RWPE1 (cell line): ENCODE data around the gene PARN.

Experiments
- CTCF ChIA-PET: fragments of 350-600 bp; sonication (Branson Sonifier 250); formaldehyde crosslinking; extraction: SDS; loops from one replicate; lab custom pipeline; 2021; lab: Yijun Ruan, JAX
- POLR2A ChIA-PET: fragments of 400-600 bp; formaldehyde crosslinking; extraction: SDS; loops from one replicate; lab custom pipeline; 2020; ENCODE audit warnings: antibody characterized with exemption; ENCODE audit not compliant: low non-redundant PET; lab: Yijun Ruan, JAX
- DNase-seq: peaks from one replicate; pipeline ENCODE4 v3.0.0; 2012; ENCODE audit warnings: low spot score
- H3K27ac ChIP-seq: fragments of 450-650 bp; 2 replicates; pipeline ENCODE4 v1.5.1; 2017
- TF ChIP-seq, protein P1 (sequence below): fragments of 450-650 bp; conservative IDR thresholded peaks from 2 replicates; pipeline ENCODE4 v1.5.1; 2017; ENCODE audit warnings: low read depth, mild to moderate bottlenecking

Gene PARN, protein sequence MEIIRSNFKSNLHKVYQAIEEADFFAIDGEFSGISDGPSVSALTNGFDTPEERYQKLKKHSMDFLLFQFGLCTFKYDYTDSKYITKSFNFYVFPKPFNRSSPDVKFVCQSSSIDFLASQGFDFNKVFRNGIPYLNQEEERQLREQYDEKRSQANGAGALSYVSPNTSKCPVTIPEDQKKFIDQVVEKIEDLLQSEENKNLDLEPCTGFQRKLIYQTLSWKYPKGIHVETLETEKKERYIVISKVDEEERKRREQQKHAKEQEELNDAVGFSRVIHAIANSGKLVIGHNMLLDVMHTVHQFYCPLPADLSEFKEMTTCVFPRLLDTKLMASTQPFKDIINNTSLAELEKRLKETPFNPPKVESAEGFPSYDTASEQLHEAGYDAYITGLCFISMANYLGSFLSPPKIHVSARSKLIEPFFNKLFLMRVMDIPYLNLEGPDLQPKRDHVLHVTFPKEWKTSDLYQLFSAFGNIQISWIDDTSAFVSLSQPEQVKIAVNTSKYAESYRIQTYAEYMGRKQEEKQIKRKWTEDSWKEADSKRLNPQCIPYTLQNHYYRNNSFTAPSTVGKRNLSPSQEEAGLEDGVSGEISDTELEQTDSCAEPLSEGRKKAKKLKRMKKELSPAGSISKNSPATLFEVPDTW

DNA sequence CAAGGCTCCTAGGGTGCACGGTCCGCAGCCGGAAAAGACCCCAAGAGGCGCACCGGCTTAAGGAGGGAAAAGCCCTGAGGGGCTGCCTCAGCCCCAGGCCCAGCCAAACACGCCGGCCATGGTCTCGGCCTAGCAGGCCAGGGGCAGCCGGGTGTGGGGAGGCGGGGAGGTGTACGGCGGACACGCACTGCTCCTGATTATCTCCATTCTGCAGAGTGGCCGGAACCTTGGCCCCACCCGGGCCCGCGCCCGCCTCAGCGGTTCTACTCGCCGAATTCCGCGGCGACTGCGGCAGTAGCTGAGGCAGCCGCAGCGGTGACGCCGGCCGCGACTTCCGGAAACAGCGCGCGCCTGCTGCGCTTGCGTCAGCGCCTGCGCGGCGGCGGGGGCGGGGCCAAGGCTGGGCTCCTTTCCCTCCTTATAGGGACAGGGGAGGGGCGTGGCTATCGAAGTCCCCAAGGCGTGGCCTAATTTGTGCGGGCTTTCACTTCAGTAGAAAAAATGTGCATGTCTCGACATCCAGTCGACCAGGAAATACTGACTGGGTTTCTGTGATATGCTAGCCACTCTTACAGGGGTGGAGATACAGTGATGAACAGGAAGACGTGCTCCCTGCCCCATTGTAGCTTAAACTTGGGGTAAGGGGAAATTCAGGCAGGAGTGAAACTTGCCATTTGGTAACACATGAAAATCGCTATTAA is at the start of gene PARN:
Gene PARN, minus strand, starts transcription at position 342 of the 701 bp plus-strand sequence. Its CDS starts 135 bp downstream, at position 207.
- TF ChIP-seq, protein P1, sequence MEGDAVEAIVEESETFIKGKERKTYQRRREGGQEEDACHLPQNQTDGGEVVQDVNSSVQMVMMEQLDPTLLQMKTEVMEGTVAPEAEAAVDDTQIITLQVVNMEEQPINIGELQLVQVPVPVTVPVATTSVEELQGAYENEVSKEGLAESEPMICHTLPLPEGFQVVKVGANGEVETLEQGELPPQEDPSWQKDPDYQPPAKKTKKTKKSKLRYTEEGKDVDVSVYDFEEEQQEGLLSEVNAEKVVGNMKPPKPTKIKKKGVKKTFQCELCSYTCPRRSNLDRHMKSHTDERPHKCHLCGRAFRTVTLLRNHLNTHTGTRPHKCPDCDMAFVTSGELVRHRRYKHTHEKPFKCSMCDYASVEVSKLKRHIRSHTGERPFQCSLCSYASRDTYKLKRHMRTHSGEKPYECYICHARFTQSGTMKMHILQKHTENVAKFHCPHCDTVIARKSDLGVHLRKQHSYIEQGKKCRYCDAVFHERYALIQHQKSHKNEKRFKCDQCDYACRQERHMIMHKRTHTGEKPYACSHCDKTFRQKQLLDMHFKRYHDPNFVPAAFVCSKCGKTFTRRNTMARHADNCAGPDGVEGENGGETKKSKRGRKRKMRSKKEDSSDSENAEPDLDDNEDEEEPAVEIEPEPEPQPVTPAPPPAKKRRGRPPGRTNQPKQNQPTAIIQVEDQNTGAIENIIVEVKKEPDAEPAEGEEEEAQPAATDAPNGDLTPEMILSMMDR, result no peak
- DNase-seq, result peak; percentile 98
- POLR2A ChIA-PET, result interaction anchor here (0.7 kb wide), 1 partner anchor 10 kb away, joined by 8 read pairs; no protein-coding TSS in a partner anchor
- CTCF ChIA-PET, result no interaction called here
- H3K27ac ChIP-seq, result peak within 1 kb of the TSS; percentile 93

DNA sequence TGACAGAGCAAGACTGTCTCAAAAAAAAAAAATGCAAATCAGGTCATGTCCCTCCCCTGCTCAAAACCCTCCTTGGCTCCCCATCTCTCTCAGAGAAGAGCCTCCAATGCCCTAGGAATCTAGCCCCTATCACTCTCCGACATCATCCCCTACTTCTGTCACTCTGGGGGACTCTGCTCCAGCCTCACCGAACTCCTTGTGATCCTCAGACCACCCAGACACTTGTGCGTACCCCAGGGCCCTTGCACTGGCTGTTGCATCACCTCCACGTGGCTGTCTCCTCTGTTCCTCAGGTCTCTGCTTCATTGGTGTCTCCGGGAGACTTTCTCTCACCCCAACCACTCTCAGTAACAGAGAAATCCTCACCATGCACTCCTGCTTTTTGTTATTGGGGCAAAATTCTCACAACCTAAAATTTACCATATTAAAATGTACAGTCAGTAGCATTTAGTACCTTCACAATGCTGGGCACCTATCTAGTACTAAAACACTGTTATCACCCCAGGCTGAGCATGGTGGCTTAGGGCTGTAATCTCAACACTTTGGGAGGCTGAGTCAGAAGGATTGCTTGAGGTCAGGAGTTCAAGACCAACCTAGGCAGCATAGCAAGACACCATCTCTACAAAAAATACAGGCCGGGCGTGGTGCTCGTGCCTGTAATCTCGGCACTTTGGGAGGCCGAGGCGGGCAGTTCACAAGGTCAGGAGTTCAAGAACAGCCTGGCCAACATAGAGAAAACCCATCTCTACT is 48.9 kb upstream of the PARN start:
- ChIA-PET POLR2A (no interaction called here), CTCF (no interaction called here)
- H3K27ac ChIP-seq, result no peak overlapping the region
- no peak for DNase-seq
- TF ChIP-seq, protein P1, result no peak

DNA sequence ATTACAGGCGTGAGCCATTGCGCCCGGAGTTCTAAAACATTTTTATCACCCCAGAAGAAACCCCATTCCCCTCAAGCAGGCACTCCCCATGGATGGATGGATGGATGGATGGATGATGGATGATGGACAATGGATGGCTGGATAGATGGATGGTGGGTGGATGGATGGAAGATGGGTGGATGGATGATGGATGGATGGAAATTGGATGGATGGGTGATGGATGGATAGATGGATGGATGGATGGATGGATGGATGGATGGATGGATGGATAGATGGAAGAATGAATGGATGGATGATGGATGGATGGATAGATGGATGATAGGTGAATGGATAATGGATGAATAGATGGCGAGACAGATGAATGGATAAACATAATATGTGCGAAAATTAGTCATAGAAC is 47.6 kb upstream of the PARN start:
- TF ChIP-seq, protein P1, result no peak
- DNase-seq, result no peak
- CTCF ChIA-PET, result no interaction called here
- POLR2A ChIA-PET, result no interaction called here
- H3K27ac ChIP-seq, result no peak overlapping the region

DNA sequence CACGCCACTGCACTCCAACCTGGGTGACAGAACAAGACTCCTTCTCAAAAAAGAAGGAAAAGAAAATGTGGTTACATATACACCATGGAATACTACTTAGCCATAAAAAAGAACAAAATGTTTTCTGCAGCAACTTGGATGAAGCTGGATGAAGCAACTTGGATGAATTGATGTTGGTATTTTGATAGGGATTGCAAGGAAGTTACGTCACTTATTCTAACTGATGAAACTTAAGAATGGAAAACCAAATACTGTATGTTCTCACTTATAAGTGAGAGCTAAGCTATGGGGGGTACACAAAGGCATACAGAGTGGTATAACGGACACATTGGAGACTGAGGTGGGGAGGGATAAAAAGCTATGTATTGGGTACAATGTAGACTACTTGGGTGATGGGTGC is 46.6 kb upstream of the PARN start:
- ChIA-PET POLR2A (no interaction called here), CTCF (no interaction called here)
- no peak overlapping the region for H3K27ac ChIP-seq
- TF ChIP-seq, protein P1, result no peak
- no peak for DNase-seq

DNA sequence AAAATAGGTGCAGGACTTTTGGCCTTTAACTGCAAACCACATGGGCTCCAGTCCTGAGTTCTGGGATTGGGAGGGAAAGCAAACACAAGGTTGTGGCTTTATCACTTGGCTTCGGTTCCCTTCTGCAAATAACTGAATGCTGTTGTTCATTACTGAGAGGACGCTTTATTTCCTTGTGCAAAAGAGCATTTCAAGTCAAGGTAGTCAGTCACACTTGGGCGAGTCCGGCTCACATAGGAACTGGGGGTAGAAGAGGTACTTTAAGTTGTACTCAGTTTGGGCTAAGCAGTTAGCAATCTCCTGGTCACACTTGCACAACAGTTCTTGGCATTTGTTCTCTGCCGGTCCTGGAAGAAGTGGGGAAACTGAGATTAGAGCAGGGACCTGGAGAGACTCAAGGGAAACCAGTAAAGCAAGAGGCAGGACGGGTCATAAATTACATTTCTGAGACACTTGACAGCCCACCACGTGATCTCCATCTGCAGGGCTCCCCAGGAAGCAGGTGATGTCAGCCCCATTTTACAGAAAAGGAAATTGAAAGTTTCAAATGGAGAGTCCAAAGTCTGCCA is 42.4 kb upstream of the PARN start:
- ChIA-PET POLR2A (no interaction called here), CTCF (no interaction called here)
- TF ChIP-seq, protein P1, result no peak
- DNase-seq, result no peak
- no peak overlapping the region for H3K27ac ChIP-seq
